HepG2 (cell line): Measurements from ENCODE around the gene CDC42EP1. TPM values are rescaled to one million over a fixed set of nuclear protein-coding genes. Genes with fewer than 3 reads are reported as not detected.

Experiments
- CBX5 ChIP-seq: sonication (generic); formaldehyde crosslinking; IDR thresholded peaks from 2 replicates; pipeline ENCODE4 v1.4.0; 2020; ENCODE audit warnings: missing genetic modification reagents, borderline replicate concordance
- DRAP1 ChIP-seq: IDR thresholded peaks from 2 replicates; pipeline ENCODE4 v1.6.1; 2016; ENCODE audit warnings: missing genetic modification reagents, missing compliant biosample characterization
- HMGA1 ChIP-seq: sonication (generic); formaldehyde crosslinking; conservative IDR thresholded peaks from 2 replicates; pipeline ENCODE4 v1.4.0; 2020; ENCODE audit warnings: missing genetic modification reagents
- IRF1 ChIP-seq: sonication (generic); formaldehyde crosslinking; IDR thresholded peaks from 2 replicates; pipeline ENCODE4 v1.4.0; 2020; ENCODE audit warnings: low read depth, mild to moderate bottlenecking, missing genetic modification reagents
- KDM4B ChIP-seq: sonication (generic); formaldehyde crosslinking; IDR thresholded peaks from 2 replicates; pipeline ENCODE4 v1.4.0; 2020; ENCODE audit warnings: missing genetic modification reagents
- PCBP1 ChIP-seq: fragments of 200-400 bp; formaldehyde crosslinking; IDR thresholded peaks from 2 replicates; pipeline ENCODE4 v1.6.1; 2017; ENCODE audit warnings: mild to moderate bottlenecking, low read depth, low read length, borderline replicate concordance
- RXRA ChIP-seq: sonication (generic); formaldehyde crosslinking; IDR thresholded peaks from 2 replicates; pipeline ENCODE4 v1.5.1; 2020; ENCODE audit warnings: missing genetic modification reagents
- SAP130 ChIP-seq: IDR thresholded peaks from 2 replicates; pipeline ENCODE4 v1.6.1; 2016; ENCODE audit warnings: low read depth
- ZBTB46 ChIP-seq: sonication (generic); formaldehyde crosslinking; IDR thresholded peaks from 2 replicates; pipeline ENCODE4 v1.4.0; 2020; ENCODE audit warnings: mild to moderate bottlenecking, missing genetic modification reagents, borderline replicate concordance
- ZIK1 ChIP-seq: sonication (generic); formaldehyde crosslinking; IDR thresholded peaks from 2 replicates; pipeline ENCODE4 v1.5.0; 2020; ENCODE audit warnings: mild to moderate bottlenecking, low read depth, missing genetic modification reagents, borderline replicate concordance
- ZNF274 ChIP-seq: sonication (generic); formaldehyde crosslinking; IDR thresholded peaks from 2 replicates; pipeline ENCODE4 v1.5.1; 2020; ENCODE audit warnings: mild to moderate bottlenecking, missing genetic modification reagents
- ZNF572 ChIP-seq: sonication (generic); formaldehyde crosslinking; IDR thresholded peaks from 2 replicates; pipeline ENCODE4 v1.5.1; 2020; ENCODE audit warnings: mild to moderate bottlenecking, missing genetic modification reagents
- ZNF672 ChIP-seq: sonication (generic); formaldehyde crosslinking; IDR thresholded peaks from 2 replicates; pipeline ENCODE4 v1.8.1; 2022; ENCODE audit warnings: missing genetic modification reagents
- ZNF724P ChIP-seq: sonication (generic); formaldehyde crosslinking; IDR thresholded peaks from 2 replicates; pipeline ENCODE4 v1.8.0; 2022; ENCODE audit warnings: missing genetic modification reagents, borderline replicate concordance
- ZNF879 ChIP-seq: sonication (generic); formaldehyde crosslinking; IDR thresholded peaks from 2 replicates; pipeline ENCODE4 v1.8.1; 2023; ENCODE audit warnings: missing genetic modification reagents
- polyA plus RNA-seq, 8 experiments: library from polyadenylated mRNA; depleted of rRNA in 3 of 8; stranded (reverse) in 7 of 8; unstranded in 1 of 8; fragments of >200 nt; fragmentation: Illumina TruSeq in 4 of 8; extraction: Trizol in 4 of 8; gene quantifications; 2 replicates each; pipeline versions ENCODE4 v1.2.1 to v1.2.3, GENCODE V29; 2011 to 2016; ENCODE audit warnings: low read depth in 4 of 8, missing spikeins in 1 of 8, mixed read lengths in 1 of 8; ENCODE audit not compliant: insufficient read depth in 1 of 8
- total RNA-seq, 5 experiments: library from RNA; depleted of rRNA; stranded (reverse); fragments of >200 nt; fragmentation: Illumina TruSeq; extraction: Trizol; gene quantifications; 2 replicates each; pipeline ENCODE4 v1.2.3, GENCODE V29; 2016; ENCODE audit warnings: low read depth in 1 of 5
- TF ChIP-seq, protein P1 (sequence below): sonication (generic); formaldehyde crosslinking; conservative IDR thresholded peaks from 2 replicates; pipeline ENCODE4 v1.4.0; 2020; ENCODE audit warnings: missing genetic modification reagents
- TF ChIP-seq, protein P2 (sequence below): sonication (generic); formaldehyde crosslinking; IDR thresholded peaks from 2 replicates; pipeline ENCODE4 v1.5.1; 2020; ENCODE audit warnings: missing genetic modification reagents, mild to moderate bottlenecking, borderline replicate concordance
- TF ChIP-seq, protein P3 (sequence below): sonication (generic); formaldehyde crosslinking; IDR thresholded peaks from 2 replicates; pipeline ENCODE4 v1.9.0; 2022; ENCODE audit warnings: missing genetic modification reagents, mild to moderate bottlenecking, borderline replicate concordance
- TF ChIP-seq, protein P4 (sequence below): sonication (generic); formaldehyde crosslinking; IDR thresholded peaks from 2 replicates; pipeline ENCODE4 v1.4.0; 2020; ENCODE audit warnings: mild to moderate bottlenecking, missing genetic modification reagents

CDC42EP1 gene
- total and polyA plus RNA-seq, 2 of the 13 experiments (the other 11 are each of a cell fraction or from before 2014, with no cell fraction given): 17.1 to 29.5 TPM

- TF ChIP-seq, protein P1, sequence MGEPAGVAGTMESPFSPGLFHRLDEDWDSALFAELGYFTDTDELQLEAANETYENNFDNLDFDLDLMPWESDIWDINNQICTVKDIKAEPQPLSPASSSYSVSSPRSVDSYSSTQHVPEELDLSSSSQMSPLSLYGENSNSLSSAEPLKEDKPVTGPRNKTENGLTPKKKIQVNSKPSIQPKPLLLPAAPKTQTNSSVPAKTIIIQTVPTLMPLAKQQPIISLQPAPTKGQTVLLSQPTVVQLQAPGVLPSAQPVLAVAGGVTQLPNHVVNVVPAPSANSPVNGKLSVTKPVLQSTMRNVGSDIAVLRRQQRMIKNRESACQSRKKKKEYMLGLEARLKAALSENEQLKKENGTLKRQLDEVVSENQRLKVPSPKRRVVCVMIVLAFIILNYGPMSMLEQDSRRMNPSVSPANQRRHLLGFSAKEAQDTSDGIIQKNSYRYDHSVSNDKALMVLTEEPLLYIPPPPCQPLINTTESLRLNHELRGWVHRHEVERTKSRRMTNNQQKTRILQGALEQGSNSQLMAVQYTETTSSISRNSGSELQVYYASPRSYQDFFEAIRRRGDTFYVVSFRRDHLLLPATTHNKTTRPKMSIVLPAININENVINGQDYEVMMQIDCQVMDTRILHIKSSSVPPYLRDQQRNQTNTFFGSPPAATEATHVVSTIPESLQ (CRISPR knock-in tag): no peak
- no peak for TF ChIP-seq ZNF572 (CRISPR knock-in tag)
- TF ChIP-seq SAP130 (CRISPR knock-in tag): peak; percentile 90
- TF ChIP-seq CBX5 (CRISPR knock-in tag): no peak
- TF ChIP-seq PCBP1: peak; percentile 79; the same call in 1 of the 2 replicates
- no peak; the same call in 1 of the 2 replicates for TF ChIP-seq ZNF274
- TF ChIP-seq, protein P2, sequence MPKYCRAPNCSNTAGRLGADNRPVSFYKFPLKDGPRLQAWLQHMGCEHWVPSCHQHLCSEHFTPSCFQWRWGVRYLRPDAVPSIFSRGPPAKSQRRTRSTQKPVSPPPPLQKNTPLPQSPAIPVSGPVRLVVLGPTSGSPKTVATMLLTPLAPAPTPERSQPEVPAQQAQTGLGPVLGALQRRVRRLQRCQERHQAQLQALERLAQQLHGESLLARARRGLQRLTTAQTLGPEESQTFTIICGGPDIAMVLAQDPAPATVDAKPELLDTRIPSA (CRISPR knock-in tag): no peak
- TF ChIP-seq RXRA (CRISPR knock-in tag): peak; percentile 89
- TF ChIP-seq ZIK1: no peak
- no peak for TF ChIP-seq ZBTB46 (CRISPR knock-in tag)
- TF ChIP-seq, protein P3, sequence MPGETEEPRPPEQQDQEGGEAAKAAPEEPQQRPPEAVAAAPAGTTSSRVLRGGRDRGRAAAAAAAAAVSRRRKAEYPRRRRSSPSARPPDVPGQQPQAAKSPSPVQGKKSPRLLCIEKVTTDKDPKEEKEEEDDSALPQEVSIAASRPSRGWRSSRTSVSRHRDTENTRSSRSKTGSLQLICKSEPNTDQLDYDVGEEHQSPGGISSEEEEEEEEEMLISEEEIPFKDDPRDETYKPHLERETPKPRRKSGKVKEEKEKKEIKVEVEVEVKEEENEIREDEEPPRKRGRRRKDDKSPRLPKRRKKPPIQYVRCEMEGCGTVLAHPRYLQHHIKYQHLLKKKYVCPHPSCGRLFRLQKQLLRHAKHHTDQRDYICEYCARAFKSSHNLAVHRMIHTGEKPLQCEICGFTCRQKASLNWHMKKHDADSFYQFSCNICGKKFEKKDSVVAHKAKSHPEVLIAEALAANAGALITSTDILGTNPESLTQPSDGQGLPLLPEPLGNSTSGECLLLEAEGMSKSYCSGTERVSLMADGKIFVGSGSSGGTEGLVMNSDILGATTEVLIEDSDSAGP (CRISPR knock-in tag): peak; percentile 99
- peak; percentile 49 for TF ChIP-seq DRAP1 (CRISPR knock-in tag)
- TF ChIP-seq IRF1: no peak
- TF ChIP-seq, protein P4, sequence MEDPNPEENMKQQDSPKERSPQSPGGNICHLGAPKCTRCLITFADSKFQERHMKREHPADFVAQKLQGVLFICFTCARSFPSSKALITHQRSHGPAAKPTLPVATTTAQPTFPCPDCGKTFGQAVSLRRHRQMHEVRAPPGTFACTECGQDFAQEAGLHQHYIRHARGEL (CRISPR knock-in tag): no peak
- TF ChIP-seq ZNF672: no peak
- TF ChIP-seq ZNF879 (CRISPR knock-in tag): no peak
- TF ChIP-seq KDM4B (CRISPR knock-in tag): no peak; the same call in 1 of the 2 replicates
- TF ChIP-seq HMGA1 (CRISPR knock-in tag): no peak
- TF ChIP-seq ZNF724P (CRISPR knock-in tag): no peak
These were observed 48.4 kb downstream of the CDC42EP1 start, which contains the start of gene GGA1 (continued) for GRCh38 chr22:37608477-37609239.
